ENCODE data around the gene PKN1. TPM values are rescaled to one million over a fixed set of nuclear protein-coding genes. Genes with fewer than 3 reads are reported as not detected.

PKN1 gene
- total and polyA plus RNA-seq, 2 experiments from 2014 or later: 86.8 to 201 TPM

- TF ChIP-seq CTCF (conservative IDR thresholded peaks at IDR 0.05; ENCODE audit: low read depth in 2 of 2) (no peak), EZH2 (IDR thresholded peaks at IDR 0.05; ENCODE audit: low read depth, unreplicated experiment) (no peak)
Observed at GRCh38 chr19:14401468-14402195, 31.5 kb upstream of the PKN1 start (continued).

- H3K27me3 ChIP-seq (ENCODE audit: insufficient read depth): no peaks in the 10 kb centered on the region
- no peaks in the 10 kb centered on the region; the same call in 1 of the 2 replicates for H4K20me1 ChIP-seq (replicated peaks; ENCODE audit: insufficient read depth)
- H3K4me2 ChIP-seq: no peak overlapping the region
- H2AFZ ChIP-seq: no peak overlapping the region
- TF ChIP-seq EZH2phosphoT487 (IDR thresholded peaks at IDR 0.05; ENCODE audit: unreplicated experiment): no peak
- TF ChIP-seq JUNB (IDR thresholded peaks at IDR 0.05; ENCODE audit: unreplicated experiment): no peak
- TF ChIP-seq CREB1 (CRISPR knock-in tag; IDR thresholded peaks at IDR 0.05; ENCODE audit: low read depth): no peak
- TF ChIP-seq ZNF462 (CRISPR knock-in tag; IDR thresholded peaks at IDR 0.05): no peak
- no peak for TF ChIP-seq POLR2AphosphoS5 (IDR thresholded peaks at IDR 0.05; ENCODE audit: low read depth)
- TF ChIP-seq NANOG (IDR thresholded peaks at IDR 0.05; ENCODE audit: borderline replicate concordance): no peak
- no peak for TF ChIP-seq CTCF (conservative IDR thresholded peaks at IDR 0.05; ENCODE audit: low read depth in 2 of 2)
- ATAC-seq (no peak), DNase-seq (ENCODE audit: low spot score) (no peak)
- H3K27me3 Mint-ChIP-seq (ENCODE audit: insufficient read depth, low read depth, poor library complexity): peaks cover 17% of the 10 kb centered on the region
- no peak overlapping the region for H3K27ac Mint-ChIP-seq
- H3K4me1 ChIP-seq (ENCODE audit: insufficient read depth): peaks cover 5% of the 10 kb centered on the region; the same call in 1 of the 2 replicates
- H3K27ac ChIP-seq (ENCODE audit: low read depth): no peak overlapping the region
- H3K4me1 Mint-ChIP-seq: peaks cover 11% of the 10 kb centered on the region
- H3K4me3 Mint-ChIP-seq: no peak overlapping the region
- no peaks in the 10 kb centered on the region for H3K79me2 ChIP-seq (replicated peaks; ENCODE audit: insufficient read depth)
- H3F3A ChIP-seq (replicated peaks; ENCODE audit: low read depth): peaks cover 11% of the 10 kb centered on the region; the same call in 1 of the 2 replicates
- peaks cover 4% of the 10 kb centered on the region; the same call in 1 of the 2 replicates for H3K36me3 ChIP-seq (ENCODE audit: insufficient read depth)
- no peak overlapping the region for H3K4me3 ChIP-seq
- H3K9me2 ChIP-seq (ENCODE audit: insufficient read depth): no peaks in the 10 kb centered on the region
- H3K9me3 Mint-ChIP-seq: no peaks in the 10 kb centered on the region; the same call in 2 of the 3 replicates
- peaks cover 7% of the 10 kb centered on the region for H3K36me3 Mint-ChIP-seq (ENCODE audit: low read depth)
Observed at GRCh38 chr19:14402332-14403144, 30.6 kb upstream of the PKN1 start.
